ENCODE measurements around the gene DIP2A. TPM values are rescaled to one million over a fixed set of nuclear protein-coding genes. Genes with fewer than 3 reads are reported as not detected.

DIP2A gene
- total and polyA plus RNA-seq, 3 donors from 2014 or later, result 42.5 to 104 (median 94.3) TPM

DNA sequence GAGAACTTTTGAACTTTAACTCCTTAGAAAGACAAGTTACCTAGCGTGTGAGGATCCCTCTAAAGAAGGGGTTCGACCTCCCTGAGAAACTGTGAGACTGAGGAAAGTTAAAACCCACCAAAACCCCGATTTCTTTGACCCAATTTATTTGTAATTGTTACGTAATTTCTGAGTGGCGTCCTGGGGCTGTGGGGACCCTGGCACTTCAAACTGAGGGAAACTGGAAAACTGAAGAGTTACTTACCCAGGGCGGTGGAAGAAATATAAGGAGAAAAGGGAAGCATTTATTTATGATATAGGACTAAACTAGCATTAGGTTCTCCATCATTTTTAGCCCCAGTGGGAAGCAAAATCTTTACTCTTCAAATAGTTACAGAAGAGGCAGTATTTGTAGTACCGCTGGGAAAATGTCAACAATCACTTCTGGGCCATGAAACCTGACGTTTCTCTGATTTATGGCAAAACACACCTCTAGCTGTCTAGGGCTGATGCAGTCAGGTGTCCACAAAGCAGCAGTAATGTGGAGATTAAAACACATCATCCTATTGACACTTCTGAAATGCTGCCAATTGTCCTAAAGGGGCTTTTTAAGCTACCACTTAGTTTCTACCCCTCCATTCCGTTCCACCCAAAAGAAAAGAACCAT is 145.8 kb downstream of the DIP2A start:
- H3K4me3 ChIP-seq, result no peak overlapping the region
- 87 to 90% methylated on average over 9 of the region's 9 CpGs for WGBS, 2 donors
- no peak for TF ChIP-seq CTCF (IDR thresholded peaks at IDR 0.05)
- TF ChIP-seq POLR2A (IDR thresholded peaks at IDR 0.05), result no peak
- intact Hi-C loops (cut with DNase I; ENCODE audit: low total_unique reads), result no loop called here
- H3K9me3 ChIP-seq, result no peaks in the 10 kb centered on the region
- H3K27ac ChIP-seq, result no peak overlapping the region
- peaks cover 2% of the 10 kb centered on the region for H3K4me1 ChIP-seq
- DNase-seq, result no peak
- no peaks in the 10 kb centered on the region for H3K27me3 ChIP-seq
- H3K36me3 ChIP-seq (ENCODE audit: low read depth, missing control alignments), result no peaks in the 10 kb centered on the region

- no peak within 1 kb of the TSS for H3K27ac ChIP-seq
Observed at GRCh38 chr21:46604975-46605766, 146.5 kb downstream of the DIP2A start, which contains the start of gene S100B. Gene S100B (minus strand): TSS chr21:46605082. CDS start chr21:46602415, 2,667 bp downstream.

DNA sequence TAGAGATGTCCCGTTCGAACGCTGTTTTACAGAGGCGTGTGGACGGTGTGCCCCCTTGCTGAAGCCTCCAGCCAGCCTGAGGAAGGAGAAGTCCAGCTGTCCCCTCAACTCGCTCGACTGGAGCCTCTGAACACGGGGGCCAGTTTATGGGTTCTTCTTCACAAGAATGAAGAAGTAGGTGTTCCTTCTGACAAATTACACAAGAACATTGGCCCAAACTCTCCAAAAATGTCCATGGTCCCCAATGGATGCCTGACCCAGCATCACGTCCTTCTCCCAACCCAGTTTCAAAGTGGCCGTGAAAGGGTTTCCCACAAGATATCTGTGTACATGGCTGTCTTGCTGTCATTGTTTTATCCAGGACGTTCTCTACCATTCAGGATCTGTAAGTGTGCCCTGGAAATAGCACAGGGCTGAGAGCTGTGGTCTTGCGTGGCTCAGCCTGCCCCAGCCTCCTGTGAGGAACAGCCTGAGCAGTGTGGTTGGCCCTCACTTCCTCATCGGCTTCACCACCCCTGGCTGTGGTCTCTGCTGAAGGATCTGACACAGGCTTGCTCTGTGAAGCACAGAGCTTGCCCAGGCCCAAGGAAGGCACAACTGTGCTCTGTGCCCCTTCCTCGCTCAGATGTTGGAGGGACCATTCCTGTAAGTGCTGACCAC is 147.2 kb downstream of the DIP2A start:
- H3K36me3 ChIP-seq (ENCODE audit: low read depth, missing control alignments), result no peaks in the 10 kb centered on the region
- 50 to 80% methylated on average over 9 to 14 of the region's 14 CpGs for WGBS, 2 donors
- no peaks in the 10 kb centered on the region for H3K27me3 ChIP-seq
- H3K9me3 ChIP-seq, result no peaks in the 10 kb centered on the region
- H3K4me1 ChIP-seq, result no peaks in the 10 kb centered on the region
- H3K27ac ChIP-seq, result no peak overlapping the region
- intact Hi-C loops (cut with DNase I; ENCODE audit: low total_unique reads), result no loop called here
- no peak for DNase-seq
- H3K4me3 ChIP-seq, result no peak overlapping the region
- no peak for TF ChIP-seq CTCF (IDR thresholded peaks at IDR 0.05)
- no peak for TF ChIP-seq POLR2A (IDR thresholded peaks at IDR 0.05)

More at GRCh38 chr21:46604975-46605766, 146.5 kb downstream of the DIP2A start, which contains the start of gene S100B:
- H3K4me1 ChIP-seq, result no peaks in the 10 kb centered on the region
- no peaks in the 10 kb centered on the region for H3K27me3 ChIP-seq
- 65% methylated on average over 14 to 15 of the region's 15 CpGs for WGBS, 2 donors
- TF ChIP-seq CTCF (IDR thresholded peaks at IDR 0.05) (no peak), POLR2A (IDR thresholded peaks at IDR 0.05) (no peak)
- no peak within 1 kb of the TSS for H3K4me3 ChIP-seq
- DNase-seq, result no peak
- H3K36me3 ChIP-seq (ENCODE audit: low read depth, missing control alignments), result no peaks in the 10 kb centered on the region
- H3K9me3 ChIP-seq, result no peaks in the 10 kb centered on the region
- intact Hi-C loops (cut with DNase I; ENCODE audit: low total_unique reads), result no loop called here

DNA sequence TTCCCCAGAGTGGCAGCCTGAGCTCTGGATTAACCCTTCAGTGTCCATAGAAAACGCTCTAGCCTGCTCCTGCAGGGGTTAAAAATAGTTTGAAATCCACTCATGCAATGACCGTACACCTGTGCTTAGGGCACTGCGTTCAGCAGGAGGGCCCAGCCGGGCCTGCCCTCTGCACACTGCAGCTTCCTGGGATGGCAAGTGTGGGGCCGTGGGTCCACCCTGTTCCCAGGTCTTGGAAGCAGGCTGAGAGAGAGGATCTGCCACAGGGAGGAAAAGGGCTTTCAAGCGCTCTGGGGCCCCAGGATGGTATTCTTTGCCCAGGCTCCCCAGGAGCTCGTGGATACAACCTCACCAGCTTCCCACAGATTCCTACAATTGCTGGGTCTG is 147.7 kb downstream of the DIP2A start:
- no peak for DNase-seq
- Histone ChIP-seq H3K4me1 (no peaks in the 10 kb centered on the region), H3K9me3 (no peaks in the 10 kb centered on the region), H3K4me3 (no peak overlapping the region), H3K36me3 (ENCODE audit: low read depth, missing control alignments) (no peaks in the 10 kb centered on the region), H3K27me3 (no peaks in the 10 kb centered on the region), H3K27ac (no peak overlapping the region)
- TF ChIP-seq CTCF (IDR thresholded peaks at IDR 0.05) (no peak), POLR2A (IDR thresholded peaks at IDR 0.05) (no peak)
- 81 to 97% methylated on average over 6 to 7 of the region's 7 CpGs for WGBS, 2 donors
- intact Hi-C loops (cut with DNase I; ENCODE audit: low total_unique reads), result no loop called here
